HL-60 (cell line): ENCODE results near the gene C1QL3.

Source experiments
- DNase-seq, 2 experiments: peaks; one replicate each; pipeline ENCODE4 v3.0.0-alpha.2; 2010 to 2020; ENCODE audit warnings: low read depth in 1 of 2, low spot score in 1 of 2
- H3K27ac ChIP-seq: fragments of 250-450 bp; sonication (Bioruptor Pico); replicated peaks from 2 replicates; pipeline ENCODE4 v1.5.1; 2020; ENCODE audit warnings: mild to moderate bottlenecking, moderate library complexity
- H3K27me3 ChIP-seq: fragments of 250-450 bp; sonication (Bioruptor Pico); 2 replicates; pipeline ENCODE4 v1.5.1; 2021; ENCODE audit warnings: mild to moderate bottlenecking, moderate library complexity; ENCODE audit not compliant: insufficient read depth, poor library complexity, severe bottlenecking
- H3K4me3 ChIP-seq: replicated peaks from 2 replicates; pipeline ENCODE4 v1.5.1; 2011; ENCODE audit warnings: mild to moderate bottlenecking, control low read depth, low read length; ENCODE audit not compliant: insufficient read depth
- CTCF ChIP-seq: IDR thresholded peaks from one replicate; pipeline ENCODE4 v1.5.1; 2011; ENCODE audit warnings: low read length, control low read depth, inconsistent platforms; ENCODE audit not compliant: insufficient read depth
- GABPA ChIP-seq: IDR thresholded peaks from 2 replicates; pipeline ENCODE4 v1.6.1; 2012; ENCODE audit warnings: low read depth
- POLR2AphosphoS5 ChIP-seq: IDR thresholded peaks from 2 replicates; pipeline ENCODE4 v1.6.1; 2012; ENCODE audit warnings: low read depth
- SPI1 ChIP-seq: IDR thresholded peaks from 2 replicates; pipeline ENCODE4 v1.6.1; 2012; ENCODE audit warnings: low read depth, mild to moderate bottlenecking, borderline replicate concordance
- TF ChIP-seq, protein P1 (sequence below): IDR thresholded peaks from 2 replicates; pipeline ENCODE4 v1.6.1; 2012; ENCODE audit warnings: low read depth; ENCODE audit not compliant: insufficient replicate concordance

C1QL3 gene

DNA sequence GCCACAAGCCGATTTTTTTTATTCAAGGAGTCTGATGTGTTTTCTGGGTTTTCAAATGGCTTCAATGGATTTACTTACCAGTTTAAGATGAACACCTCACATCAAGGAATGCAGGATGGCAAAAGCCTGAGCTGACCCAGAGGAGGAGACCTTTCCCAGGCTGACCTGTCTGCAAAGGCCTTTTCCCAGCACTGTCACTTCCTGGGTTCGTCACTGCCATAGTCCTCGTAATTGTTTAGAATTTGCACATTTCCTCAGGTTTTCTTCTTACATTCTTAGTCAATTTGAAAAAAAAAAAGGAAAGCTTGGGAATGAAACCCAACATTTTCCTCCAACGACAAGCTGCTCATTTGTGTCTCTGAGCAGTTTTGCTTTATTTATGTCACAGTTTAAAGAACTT, 42.9 kb downstream of the C1QL3 start:
- Histone ChIP-seq H3K4me3 (no peak overlapping the region), H3K27me3 (no peaks in the 10 kb centered on the region), H3K27ac (no peak overlapping the region)
- TF ChIP-seq, protein P1, sequence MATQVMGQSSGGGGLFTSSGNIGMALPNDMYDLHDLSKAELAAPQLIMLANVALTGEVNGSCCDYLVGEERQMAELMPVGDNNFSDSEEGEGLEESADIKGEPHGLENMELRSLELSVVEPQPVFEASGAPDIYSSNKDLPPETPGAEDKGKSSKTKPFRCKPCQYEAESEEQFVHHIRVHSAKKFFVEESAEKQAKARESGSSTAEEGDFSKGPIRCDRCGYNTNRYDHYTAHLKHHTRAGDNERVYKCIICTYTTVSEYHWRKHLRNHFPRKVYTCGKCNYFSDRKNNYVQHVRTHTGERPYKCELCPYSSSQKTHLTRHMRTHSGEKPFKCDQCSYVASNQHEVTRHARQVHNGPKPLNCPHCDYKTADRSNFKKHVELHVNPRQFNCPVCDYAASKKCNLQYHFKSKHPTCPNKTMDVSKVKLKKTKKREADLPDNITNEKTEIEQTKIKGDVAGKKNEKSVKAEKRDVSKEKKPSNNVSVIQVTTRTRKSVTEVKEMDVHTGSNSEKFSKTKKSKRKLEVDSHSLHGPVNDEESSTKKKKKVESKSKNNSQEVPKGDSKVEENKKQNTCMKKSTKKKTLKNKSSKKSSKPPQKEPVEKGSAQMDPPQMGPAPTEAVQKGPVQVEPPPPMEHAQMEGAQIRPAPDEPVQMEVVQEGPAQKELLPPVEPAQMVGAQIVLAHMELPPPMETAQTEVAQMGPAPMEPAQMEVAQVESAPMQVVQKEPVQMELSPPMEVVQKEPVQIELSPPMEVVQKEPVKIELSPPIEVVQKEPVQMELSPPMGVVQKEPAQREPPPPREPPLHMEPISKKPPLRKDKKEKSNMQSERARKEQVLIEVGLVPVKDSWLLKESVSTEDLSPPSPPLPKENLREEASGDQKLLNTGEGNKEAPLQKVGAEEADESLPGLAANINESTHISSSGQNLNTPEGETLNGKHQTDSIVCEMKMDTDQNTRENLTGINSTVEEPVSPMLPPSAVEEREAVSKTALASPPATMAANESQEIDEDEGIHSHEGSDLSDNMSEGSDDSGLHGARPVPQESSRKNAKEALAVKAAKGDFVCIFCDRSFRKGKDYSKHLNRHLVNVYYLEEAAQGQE, result no peak
- TF ChIP-seq POLR2AphosphoS5, result no peak
- no peak for TF ChIP-seq CTCF
- no peak for TF ChIP-seq GABPA
- TF ChIP-seq SPI1, result no peak
- no peak for DNase-seq

DNA sequence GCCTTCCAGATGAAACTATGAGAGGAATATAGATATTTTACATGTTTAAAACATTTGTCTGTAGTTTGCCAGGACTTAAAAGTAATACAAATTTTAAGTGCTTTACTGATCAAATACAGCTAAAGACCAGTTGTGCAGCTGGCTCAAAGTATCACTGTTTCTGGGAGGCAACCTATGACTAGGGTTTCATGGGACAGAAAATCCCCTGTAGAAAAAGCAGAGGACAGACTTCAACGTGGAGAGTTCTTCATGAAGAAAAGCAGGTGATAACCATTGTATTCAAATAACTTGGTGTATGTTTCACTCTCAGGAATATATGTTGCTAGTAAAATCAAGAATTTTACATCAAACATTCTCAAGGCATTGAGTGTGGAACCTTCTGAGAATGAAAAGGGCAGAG, 43.9 kb downstream of the C1QL3 start:
- no peak for TF ChIP-seq SPI1
- TF ChIP-seq CTCF, result no peak
- TF ChIP-seq POLR2AphosphoS5, result no peak
- TF ChIP-seq GABPA, result no peak
- TF ChIP-seq, protein P1, result no peak
- no peak overlapping the region for H3K27ac ChIP-seq
- no peak overlapping the region for H3K4me3 ChIP-seq
- H3K27me3 ChIP-seq, result no peaks in the 10 kb centered on the region
- no peak for DNase-seq

DNA sequence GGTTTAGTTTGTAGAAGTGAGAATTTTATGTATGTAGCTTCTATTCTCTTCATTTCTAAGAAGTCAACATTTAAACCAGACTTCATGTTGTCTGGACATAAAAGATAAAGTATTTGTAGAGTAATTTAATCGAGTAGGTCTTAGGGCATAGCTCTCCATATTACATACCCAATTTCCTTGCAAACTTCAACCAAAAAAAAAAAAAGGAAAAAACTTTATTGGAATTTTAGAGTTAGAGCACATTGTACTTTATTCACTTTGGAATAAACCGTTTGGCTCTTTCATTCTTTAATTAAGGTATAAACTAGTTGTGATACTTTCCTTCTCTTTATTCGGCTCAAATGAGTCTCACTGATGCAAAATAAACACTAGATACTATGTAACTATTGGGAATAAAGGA, 48.9 kb downstream of the C1QL3 start:
- Histone ChIP-seq H3K27ac (no peak overlapping the region), H3K27me3 (no peaks in the 10 kb centered on the region), H3K4me3 (no peak overlapping the region)
- no peak for TF ChIP-seq SPI1
- TF ChIP-seq CTCF, result no peak
- TF ChIP-seq, protein P1, result no peak
- no peak for TF ChIP-seq POLR2AphosphoS5
- TF ChIP-seq GABPA, result no peak
- DNase-seq, result no peak
